GM18868 (cell line): ENCODE measurements around the gene GGCX.
"Not testable (repeated sequence)": the region's sequence is repeated elsewhere in the genome, so short reads cannot be mapped to it uniquely, and the experiment has no call there.

Experiments used
- ATAC-seq: cut with Tn5 transposase; IDR thresholded peaks from one replicate; pipeline ENCODE4 v1.9.1; 2021; ENCODE audit warnings: mild to moderate bottlenecking, moderate library complexity; ENCODE audit not compliant: unreplicated experiment

Gene GGCX

DNA sequence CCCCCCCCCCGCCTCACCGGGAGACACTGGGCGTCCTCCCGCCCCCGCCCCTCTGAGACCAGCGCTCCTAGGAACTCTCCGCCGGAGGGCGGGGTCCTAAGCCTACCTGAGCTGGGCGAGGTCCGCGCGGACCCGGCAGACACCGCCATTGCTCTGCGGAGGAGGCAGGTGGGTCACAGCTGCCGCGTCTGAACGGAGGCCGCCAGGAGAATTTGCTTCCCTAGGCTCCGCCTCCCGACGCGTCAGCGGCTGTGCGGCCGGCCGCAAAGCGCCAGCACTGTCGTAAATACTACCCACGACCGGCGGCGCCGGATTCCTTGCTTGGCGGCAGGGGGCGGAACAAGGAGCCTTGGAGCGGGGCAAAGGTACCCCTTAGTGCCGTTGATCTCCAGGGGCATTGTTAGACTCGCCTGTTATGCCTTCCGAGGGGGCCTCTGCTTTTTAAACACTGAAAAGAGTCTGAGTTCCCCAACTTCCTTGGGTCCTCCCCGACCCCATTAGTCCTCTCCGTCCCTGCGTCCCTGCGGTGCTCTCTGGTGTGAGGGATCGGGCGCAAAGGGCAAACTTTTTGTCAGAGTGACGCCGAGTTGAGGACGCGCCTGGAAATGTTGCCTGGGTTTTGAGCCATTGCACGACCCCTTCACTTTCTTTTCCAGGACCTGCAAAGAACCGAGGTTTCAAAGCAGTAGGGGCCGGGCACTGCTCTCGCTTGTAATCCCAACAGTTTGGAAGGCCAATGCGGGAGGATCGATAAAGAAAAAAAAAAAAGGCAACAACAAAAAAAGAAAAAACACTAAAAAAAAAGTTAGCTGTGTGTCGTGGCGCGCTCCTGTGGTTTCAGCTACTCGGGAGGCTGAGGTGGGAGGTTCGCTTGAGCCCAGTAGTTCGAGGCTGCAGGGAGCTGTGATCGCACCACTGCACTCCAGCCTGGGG is at the start of gene GGCX:
TSS of gene GGCX (minus strand) at position 214 of the 933 bp plus-strand sequence. CDS start at position 149, 65 bp downstream.
- peak; percentile 93 for ATAC-seq

DNA sequence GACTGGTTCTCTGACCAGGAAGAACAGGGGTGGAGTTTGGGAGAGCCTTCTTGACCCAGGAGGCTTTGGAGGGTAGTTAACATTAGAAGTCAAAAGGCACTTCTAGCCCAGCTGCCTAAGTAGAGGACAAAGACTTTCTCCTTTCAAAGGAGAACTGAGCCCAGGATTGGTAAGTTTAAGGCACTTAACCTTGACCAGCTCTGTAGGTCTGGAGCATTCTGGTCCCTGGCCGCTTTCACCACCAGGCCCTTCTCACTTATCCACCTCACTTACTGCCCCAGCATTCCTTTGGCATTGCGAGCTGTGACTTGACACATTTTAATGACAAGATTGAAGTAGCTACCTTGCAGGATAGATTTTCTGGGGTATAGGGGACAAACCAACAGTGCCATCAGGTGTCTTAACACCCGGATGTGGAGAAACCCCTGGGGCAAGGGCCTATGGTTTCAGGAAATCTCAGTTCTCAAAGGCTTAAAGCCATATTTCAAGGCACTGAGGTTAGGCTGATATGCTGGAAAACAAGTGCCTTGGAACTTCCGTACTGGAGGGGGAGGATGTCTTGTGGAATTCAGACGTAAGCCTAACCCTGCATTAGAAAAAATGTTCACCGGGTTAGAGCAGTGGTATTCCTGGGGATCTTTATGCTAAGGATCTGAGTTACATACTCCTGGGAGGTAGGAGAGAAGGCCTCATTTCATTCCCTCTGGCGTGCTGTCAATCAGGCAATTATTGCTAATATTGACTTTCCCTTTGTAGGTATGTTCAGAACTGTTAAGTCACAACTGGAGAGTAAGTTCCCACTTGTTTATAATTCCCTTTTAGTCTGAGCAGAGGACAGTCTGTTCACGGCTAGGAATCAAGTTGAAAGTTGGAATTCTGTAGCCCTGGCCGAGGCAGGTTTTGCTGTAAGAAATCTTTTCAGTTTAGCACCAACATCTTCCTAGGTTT is 46.2 kb upstream of the GGCX start:
- ATAC-seq: no peak

DNA sequence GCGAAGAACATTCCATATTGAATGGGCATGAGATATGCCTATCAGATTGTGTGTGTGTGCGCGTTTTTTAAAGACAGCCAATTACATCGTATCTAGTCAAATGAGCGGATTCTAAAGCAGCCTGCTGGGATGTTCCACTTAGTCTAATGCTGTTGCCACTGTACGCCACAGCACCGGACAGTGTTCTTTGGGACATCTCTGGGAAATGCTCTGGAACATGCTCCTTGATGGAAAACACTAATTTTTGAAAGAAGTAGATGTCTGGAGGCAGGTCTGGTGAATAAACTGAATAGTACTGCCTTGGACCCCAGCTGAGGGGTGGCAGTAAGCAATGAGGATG is 44.8 kb upstream of the GGCX start:
- ATAC-seq: no peak

DNA sequence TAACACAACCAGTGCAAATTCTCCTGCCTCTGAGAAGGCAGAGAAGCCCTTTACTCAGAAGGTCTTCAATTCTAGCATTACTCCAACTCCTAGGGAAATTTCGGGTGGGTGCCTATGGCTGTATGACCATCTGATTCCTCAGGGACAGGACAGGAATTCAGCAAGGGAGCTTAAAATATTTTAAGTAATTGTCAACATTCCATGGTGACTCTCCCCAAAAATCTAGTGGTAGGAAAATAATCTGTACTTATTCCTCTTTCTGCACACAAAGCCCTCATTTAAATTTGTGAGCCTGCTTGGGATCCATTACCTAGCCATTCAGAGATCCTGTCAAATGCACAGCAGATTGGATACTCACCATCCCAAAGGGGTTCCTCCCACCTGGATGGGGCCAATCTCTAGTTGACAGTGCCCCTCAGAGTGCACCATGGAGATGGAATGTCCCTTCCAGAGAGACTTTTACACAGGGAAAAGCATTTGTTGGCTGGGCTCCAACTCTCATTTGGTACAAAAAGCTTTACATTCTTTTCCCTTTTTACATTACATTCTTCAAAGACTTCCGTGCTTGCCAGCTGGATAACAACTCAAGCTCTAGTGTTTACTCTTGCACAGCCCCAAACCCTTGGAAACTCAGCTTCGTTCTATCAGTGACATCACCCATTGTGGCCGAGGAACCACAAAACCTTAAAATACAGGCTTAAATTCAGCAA is 44.3 kb upstream of the GGCX start:
- ATAC-seq: no peak

DNA sequence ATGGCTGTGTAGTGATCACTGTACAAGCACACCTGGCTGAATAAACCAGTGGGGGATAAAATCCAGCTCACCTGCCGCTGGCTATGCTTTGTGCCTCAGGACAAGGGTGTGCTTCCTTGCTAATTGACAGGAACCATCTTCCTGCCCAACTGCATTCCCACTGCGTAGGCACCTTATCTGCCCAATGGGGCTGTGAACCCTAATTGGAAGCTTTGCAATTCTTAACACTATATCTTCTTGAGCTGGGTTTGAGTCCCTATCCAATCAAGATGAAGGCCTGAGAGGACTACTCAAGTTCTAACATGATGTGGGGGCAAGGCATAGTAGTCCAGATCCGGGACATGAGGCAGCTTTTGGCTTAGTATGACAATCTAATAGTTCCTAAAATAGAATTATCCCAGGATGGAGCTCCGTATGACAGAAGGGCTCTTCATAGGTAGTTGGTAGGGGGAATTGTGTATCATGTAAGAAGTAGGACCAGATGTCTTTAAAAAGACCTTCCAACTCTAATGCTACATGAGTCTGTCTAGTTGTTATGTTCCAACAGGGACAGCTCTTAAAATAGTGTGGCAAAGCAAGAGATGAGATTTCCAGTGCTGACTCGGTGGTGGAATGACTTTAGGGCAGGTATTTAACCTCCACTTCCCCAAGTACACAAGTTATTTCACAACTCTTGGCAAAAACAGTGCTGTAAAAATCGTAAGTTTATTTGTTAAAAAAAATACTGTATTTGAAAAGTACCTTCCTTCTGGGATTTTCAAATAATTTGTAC is 43.5 kb upstream of the GGCX start:
- no peak for ATAC-seq

DNA sequence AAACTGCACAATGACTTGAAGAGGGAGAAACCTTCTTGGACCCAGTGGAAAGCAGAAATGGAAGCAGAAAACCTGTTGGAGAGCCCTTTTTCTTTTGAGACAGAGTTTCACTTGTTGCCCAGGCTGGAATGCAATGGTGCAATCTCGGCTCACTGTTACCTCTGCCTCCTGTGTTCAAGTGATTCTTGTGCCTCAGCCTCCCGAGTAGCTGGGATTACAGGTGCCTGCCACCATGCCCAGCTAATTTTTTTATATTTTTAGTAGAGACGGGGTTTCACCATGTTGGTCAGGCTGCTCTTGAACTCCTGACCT is 42.8 kb upstream of the GGCX start:
- not testable (repeated sequence) for ATAC-seq

DNA sequence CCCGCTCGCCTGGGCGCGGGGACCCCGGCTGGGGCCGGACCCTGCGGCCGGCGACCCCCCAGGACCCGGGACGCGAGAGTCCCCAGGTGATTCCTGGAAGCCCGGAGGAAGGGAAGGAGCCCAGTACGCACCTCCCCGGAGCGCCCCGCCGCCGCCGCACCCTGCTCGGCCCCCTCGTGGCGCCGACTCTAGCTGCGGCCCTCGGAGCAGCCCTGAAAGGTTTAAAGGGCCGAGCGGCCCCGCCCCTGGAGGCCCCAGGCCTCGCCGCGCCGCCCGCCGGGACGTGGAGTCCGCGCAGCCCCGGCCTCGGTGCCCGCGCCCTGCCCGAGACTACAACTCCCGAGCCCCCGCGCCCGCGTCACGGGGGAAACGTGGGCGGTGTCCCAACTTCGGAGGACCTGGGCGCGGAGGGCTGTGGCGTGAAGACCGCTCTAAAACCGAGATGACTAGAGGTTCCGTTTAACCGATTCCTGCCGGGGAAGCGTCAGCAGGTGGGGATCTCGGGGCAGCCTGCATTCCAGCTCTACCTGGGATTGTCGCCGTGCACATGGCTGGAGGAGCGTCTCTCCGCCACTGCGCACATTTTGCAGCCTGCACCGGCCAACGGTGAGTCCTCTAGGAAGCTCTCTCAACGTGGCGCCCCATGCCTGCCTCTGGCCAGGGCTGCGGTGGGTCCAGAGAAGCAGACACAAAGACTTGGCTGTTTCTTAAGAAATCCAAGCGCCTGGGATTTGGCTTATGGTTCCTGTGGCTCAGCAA is 41.4 kb upstream of the GGCX start, which contains the start of gene TMEM150A:
TSS of gene TMEM150A (minus strand) at position 223 of the 759 bp plus-strand sequence. CDS start 750 bp downstream, outside the sequence.
- ATAC-seq: peak; percentile 95

DNA sequence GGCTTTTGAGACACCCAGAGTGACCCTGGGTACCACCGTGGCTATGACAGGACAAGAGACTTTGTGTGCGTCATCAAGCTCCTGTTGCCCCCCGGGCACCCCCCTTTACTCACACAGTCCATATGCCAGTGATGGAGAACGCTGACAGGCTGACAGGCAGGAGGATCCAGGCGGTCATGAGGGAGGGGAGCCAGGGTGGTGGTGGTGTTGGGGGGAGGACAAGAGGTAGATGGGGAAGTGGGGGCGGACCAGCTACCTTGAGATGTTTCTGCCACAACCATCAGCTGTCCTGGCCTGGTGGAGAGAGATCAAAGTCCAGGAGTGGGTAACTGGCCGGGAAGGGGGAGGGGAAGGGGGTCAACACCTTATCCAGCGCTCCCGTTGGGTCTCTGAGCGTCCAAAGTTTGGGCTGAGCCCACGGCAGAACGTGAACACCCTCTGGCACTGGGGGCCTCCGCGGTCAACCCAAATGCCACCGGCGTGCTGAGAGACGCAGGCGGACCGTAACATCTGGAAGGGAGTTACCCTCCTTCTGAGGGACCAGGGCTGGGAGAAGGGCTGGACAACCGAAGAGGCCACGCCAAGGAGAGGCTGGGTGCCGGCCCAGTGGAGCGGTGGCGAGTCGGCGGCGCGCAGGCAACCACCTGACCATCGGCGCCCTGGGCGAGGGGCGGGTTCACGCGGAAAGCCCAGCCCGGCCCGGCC is 40.6 kb upstream of the GGCX start:
- ATAC-seq: peak; percentile 40

DNA sequence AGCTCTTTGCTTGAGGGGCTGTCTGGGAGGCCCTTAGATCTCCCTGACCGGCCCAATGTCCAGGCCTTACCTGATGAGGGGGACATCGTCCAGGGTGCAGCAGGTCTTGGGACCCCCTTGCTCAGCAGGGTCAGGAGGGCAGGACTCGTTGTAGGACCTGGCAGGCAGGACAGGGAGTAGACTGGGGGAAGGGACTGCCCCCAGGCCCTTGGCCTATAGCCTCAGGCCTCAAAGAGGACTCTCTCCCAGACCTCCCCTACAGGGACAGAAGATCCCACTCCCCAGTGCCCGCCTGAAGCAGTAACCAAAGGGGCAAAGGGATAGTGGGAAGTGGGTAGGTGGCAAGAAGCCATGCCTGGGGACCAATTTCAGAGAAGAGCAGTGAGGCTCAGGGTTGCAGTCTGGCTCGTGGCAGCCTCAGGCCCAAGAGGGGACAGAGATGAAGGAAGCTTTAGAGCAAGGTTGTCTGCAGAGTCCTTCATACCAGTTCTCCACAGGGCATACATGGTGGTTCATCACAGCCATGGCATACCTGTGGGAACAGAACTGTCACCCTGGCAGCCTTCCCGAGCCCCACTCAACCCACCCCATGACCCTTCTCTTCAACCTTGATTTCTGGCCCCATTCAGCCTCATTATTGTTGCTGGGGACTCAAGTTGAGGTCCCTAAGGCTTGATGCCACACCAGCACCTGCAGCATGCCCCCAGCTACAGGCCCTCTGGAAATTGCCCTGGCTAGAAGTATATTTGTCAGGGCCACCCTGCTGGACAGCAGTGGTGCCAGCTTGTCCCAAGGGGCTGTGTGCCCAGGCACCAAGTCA is 39.9 kb upstream of the GGCX start:
- ATAC-seq: no peak

DNA sequence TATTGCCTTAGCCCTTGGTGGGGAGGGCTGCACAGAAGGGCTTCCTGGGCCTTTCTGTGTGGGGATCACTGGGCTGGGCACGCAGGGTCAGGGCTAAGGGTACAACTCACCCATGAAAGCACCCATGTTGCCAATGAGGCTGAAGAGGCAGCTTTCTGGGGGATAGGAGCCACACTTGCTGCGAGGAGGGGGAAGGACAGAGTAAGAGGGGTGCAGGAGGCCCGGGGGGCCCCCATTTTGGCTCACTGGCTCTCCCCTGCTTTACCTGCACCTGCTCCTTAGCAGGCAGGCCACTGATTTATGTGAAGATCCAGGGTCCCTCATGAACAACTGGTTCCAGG is 38.9 kb upstream of the GGCX start:
- no peak for ATAC-seq

DNA sequence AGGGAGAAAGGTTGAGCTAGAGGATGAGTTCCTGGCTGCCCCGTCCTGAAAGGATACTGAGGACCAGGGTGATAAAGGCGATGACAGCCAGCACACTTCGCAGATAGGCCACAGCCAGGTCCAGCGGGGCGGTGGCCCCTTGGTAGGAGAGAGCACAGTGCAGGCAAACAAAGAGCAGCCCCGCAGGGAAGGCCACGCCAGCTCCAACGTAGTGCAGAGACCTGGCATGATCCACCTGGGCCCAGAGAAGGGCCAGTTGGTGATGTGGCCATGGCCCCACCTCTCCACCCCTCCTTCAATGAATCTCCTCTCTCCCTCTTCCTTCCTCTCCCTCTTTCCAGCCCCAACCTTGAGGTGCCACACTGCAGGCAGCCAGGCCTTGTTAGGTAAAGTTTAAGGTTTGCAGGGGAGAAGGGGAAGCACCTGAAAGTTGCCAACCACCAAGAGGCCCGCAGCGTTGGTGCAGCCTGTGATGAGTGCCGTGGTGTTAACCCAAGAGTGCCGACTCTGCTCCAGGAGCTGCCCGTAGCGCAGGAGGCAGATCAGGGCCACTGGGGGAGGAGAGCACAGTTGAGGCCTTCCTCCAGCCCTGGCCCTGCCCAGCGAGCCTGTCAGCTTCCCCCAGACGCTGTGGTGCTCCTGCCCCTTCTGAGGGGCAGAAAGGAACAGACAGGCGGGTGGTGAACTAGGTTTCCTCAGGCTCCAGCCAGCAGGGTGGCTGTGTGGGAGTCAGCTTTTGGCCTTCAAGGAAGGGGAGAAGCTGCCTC is 38.4 kb upstream of the GGCX start:
- no peak for ATAC-seq

DNA sequence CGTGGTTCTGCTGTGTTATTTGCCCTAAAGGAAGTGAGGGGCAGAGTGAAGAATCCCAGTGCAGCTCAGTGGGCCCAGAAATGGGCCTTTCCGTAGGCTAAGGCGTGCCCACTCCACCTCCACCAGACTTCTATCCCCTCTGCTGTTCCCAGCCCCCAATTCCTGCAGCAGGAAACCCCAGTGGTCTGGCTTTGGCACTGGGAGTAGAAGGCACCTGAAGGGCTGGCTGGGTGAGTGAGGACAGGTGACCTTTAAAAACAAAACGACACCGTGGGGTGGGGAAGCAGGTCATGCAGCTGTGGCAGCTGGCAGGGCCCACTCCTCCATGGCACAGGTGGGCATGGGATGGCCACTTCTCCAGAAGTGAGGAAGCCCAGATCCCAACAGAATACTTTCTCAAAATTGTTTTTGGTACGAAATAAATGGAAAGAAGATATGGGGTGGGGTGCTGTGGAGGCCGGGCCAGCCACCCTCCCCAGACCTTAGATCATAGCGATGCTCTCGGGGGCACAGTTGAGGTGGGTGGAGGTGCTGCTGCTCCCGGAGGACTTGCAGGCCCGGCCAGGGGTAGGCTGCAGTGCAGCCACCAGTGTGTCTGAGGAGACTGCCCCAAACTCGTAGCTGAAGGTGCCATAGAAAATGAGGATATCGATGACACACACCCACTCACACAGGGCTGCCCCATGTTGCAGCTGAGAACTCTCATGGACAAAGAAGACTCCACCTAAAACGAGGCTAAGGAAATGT is 37.5 kb upstream of the GGCX start:
- no peak for ATAC-seq

DNA sequence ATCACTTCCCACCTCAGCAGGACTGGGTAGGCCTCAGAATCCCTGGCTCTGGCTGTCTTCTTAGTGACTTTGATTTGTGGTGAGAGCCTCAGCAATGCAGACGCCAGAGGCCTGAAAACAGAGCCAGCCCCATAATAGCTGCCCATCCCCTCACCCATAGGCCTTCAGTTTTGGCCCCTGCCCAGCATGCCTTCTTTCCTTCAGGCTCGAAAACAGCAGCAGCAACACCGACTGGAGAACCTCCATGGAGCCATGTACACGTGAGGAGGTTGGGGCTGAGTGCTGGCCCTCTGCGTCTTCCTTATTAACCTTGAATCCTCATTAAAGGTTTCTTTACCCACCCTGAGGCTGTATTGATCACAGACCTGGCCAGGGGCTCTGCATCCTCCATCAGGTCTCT is 35.9 kb upstream of the GGCX start:
- no peak for ATAC-seq

DNA sequence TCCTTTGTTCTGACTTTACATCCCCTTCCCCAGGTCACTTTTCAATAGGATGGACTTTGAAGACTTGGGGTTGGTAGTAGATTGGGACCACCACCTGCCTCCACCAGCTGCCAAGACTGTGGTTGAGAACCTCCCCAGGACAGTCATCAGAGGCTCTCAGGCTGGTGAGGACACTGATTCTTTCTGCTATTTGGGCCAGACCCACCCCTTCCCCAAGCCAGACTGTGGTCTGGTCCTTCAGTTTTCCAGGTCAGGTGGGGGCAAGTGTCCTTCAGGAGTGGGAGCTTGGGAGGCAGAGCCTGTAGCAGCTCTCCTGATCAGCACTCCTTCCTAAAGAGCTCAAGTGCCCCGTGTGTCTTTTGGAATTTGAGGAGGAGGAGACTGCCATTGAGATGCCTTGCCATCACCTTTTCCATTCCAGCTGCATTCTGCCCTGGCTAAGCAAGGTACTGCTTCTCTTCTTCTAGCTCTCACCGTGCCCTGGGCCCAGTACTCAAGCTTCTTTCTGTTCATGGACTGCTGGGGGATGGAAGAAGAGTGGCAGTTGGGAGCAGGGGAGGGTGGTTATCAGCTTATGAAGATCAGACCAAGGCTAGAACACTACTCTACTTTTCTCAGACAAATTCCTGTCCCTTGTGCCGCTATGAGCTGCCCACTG is 35.3 kb upstream of the GGCX start:
- ATAC-seq: no peak

DNA sequence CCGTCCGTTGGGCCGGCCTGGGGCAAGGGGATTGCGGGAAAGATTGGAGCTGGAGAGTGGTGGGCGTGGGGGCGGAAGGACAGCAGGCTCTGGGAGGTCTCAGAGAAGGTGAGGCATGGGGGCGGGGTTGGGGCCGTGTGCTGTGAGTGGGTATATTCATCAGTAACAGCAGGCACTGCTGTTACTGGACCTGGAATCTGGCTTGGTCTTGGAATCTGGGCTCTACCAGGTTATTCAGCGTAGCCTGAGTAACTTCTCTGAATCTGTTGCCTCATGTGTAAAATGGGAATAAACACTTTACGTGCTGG is 34.7 kb upstream of the GGCX start:
- ATAC-seq: peak; percentile 4

DNA sequence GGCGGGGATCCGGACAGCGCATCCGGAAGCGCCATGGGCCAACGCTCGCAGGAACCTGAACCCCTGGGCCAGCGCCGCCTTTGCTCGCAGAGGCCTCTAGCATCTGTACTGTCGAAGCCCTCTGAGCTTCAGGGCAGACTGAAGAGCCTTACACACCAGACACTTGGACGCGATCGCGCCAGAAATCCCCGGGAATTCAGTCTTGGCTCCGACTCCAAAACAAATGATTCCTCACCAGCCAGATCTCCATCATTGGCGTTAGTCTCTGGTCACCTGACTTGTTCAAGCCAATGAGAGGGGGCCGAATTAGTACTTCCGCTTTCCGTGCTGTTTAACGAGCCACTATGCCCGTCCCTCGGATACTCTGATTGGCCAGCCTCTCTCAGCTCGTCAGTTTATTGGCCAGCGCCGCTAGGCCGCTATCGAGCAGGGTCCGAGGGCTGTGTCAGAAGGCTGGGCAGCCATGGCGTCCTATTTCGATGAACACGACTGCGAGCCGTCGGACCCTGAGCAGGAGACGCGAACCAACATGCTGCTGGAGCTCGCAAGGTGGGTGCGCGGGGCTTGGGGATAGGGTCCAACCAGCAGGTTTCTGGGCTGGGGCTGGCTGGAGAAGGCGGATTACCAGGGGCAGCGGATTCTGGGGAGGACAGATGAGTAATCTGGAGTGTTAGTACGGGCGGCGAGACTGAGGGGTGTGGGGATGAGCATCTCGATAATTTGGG is 34.2 kb upstream of the GGCX start, which contains the start of gene RNF181:
TSS of gene RNF181 (plus strand) at position 445 of the 725 bp plus-strand sequence. CDS start at position 464, 19 bp downstream.
- ATAC-seq: peak; percentile 99
